Mesothelial cell of epicardium (in vitro differentiated cells): ENCODE results near the gene PUS7L. TPM values are rescaled to one million over a fixed set of nuclear protein-coding genes. Genes with fewer than 3 reads are reported as not detected.

Experiments used
- DNase-seq, 2 experiments: peaks; one replicate each; pipeline ENCODE4 v3.0.0; 2021; ENCODE audit warnings: low spot score in 2 of 2; ENCODE audit not compliant: unreplicated experiment in 2 of 2
- H3K27ac Mint-ChIP-seq: 2 replicates; pipeline ENCODE4 v1.8.0; 2021; ENCODE audit warnings: mixed read lengths
- H3K27me3 Mint-ChIP-seq: 2 replicates; pipeline ENCODE4 v1.8.0; 2021; ENCODE audit warnings: low read depth, mixed read lengths
- H3K36me3 Mint-ChIP-seq: 2 replicates; pipeline ENCODE4 v1.8.0; 2021; ENCODE audit warnings: mixed read lengths
- H3K4me1 Mint-ChIP-seq: 2 replicates; pipeline ENCODE4 v1.8.0; 2021; ENCODE audit warnings: mixed read lengths
- H3K4me3 Mint-ChIP-seq: 2 replicates; pipeline ENCODE4 v1.8.0; 2021; ENCODE audit warnings: mild to moderate bottlenecking, moderate library complexity, mixed read lengths
- H3K9me3 Mint-ChIP-seq: 2 replicates; pipeline ENCODE4 v1.8.0; 2021; ENCODE audit warnings: mixed read lengths
- CTCF ChIP-seq: fragments of 200-600 bp; sonication (generic); IDR thresholded peaks from one replicate; pipeline ENCODE4 v1.5.0; 2021; ENCODE audit warnings: antibody characterized with exemption; ENCODE audit not compliant: unreplicated experiment
- total RNA-seq: library from RNA; stranded (reverse); gene quantifications from 3 replicates; pipeline ENCODE4 v1.2.1, GENCODE V29; 2021

Gene PUS7L
- 10.6 to 13.0 TPM (median 12.6 TPM) in 3 replicates for total RNA-seq

GRCh38 chr12:43758728-43759563 lies at the start of gene PUS7L, which contains the start of gene IRAK4:
Gene PUS7L, minus strand, starts transcription at chr12:43758790. Its CDS starts 3,545 bp downstream, at chr12:43755245.
Gene IRAK4, plus strand, starts transcription at chr12:43758951. Its CDS starts 9,161 bp downstream, at chr12:43768112.
- TF ChIP-seq CTCF = no peak
- Mint-ChIP-seq H3K9me3 (no peaks in the 10 kb centered on the region), H3K36me3 (peaks cover 6% of the 10 kb centered on the region), H3K4me1 (peaks cover 16% of the 10 kb centered on the region), H3K4me3 (peak within 1 kb of the TSS; percentile 83), H3K27ac (peak within 1 kb of the TSS; percentile 93), H3K27me3 (no peaks in the 10 kb centered on the region)
- DNase-seq = peak; percentile 69 to 79

- H3K4me1 Mint-ChIP-seq = peaks cover 29% of the 10 kb centered on the region
- peaks cover 4% of the 10 kb centered on the region for H3K36me3 Mint-ChIP-seq
- no peaks in the 10 kb centered on the region for H3K27me3 Mint-ChIP-seq
- H3K4me3 Mint-ChIP-seq = peak overlapping the region; percentile 99
- TF ChIP-seq CTCF = no peak
- H3K27ac Mint-ChIP-seq = peak overlapping the region; percentile 100
- H3K9me3 Mint-ChIP-seq = no peaks in the 10 kb centered on the region
- no peak for DNase-seq
These were observed 48.8 kb upstream of the PUS7L start for GRCh38 chr12:43807386-43807785.

GRCh38 chr12:43806737-43807072 lies 48.1 kb upstream of the PUS7L start:
- Mint-ChIP-seq H3K4me1 (peaks cover 26% of the 10 kb centered on the region), H3K4me3 (peak overlapping the region; percentile 99), H3K36me3 (peaks cover 7% of the 10 kb centered on the region), H3K9me3 (no peaks in the 10 kb centered on the region), H3K27me3 (no peaks in the 10 kb centered on the region), H3K27ac (peak overlapping the region; percentile 100)
- no peak for DNase-seq
- TF ChIP-seq CTCF = no peak

GRCh38 chr12:43805860-43806736 lies 47.5 kb upstream of the PUS7L start, which contains the start of gene TWF1:
Gene TWF1, minus strand, starts transcription at chr12:43806317. Its CDS starts 72 bp downstream, at chr12:43806245.
- TF ChIP-seq CTCF = no peak

GRCh38 chr12:43805149-43805859 lies 46.7 kb upstream of the PUS7L start:
- H3K27ac Mint-ChIP-seq = peak overlapping the region; percentile 95
- peak overlapping the region; percentile 99 for H3K4me3 Mint-ChIP-seq
- TF ChIP-seq CTCF = no peak
- no peaks in the 10 kb centered on the region for H3K9me3 Mint-ChIP-seq
- peaks cover 26% of the 10 kb centered on the region for H3K4me1 Mint-ChIP-seq
- H3K27me3 Mint-ChIP-seq = no peaks in the 10 kb centered on the region
- peaks cover 11% of the 10 kb centered on the region for H3K36me3 Mint-ChIP-seq
- no peak for DNase-seq

More at GRCh38 chr12:43805860-43806736, 47.5 kb upstream of the PUS7L start, which contains the start of gene TWF1:
- Mint-ChIP-seq H3K4me1 (peaks cover 26% of the 10 kb centered on the region), H3K27ac (peak within 1 kb of the TSS; percentile 100), H3K9me3 (no peaks in the 10 kb centered on the region), H3K27me3 (no peaks in the 10 kb centered on the region), H3K36me3 (peaks cover 9% of the 10 kb centered on the region), H3K4me3 (peak within 1 kb of the TSS; percentile 99)
- DNase-seq = peak; percentile 73 to 91
